OCI-LY7 (cell line): Measurements from ENCODE around the gene ANGPTL4.

Source experiments
- EZH2phosphoT487 ChIP-seq: fragments of 200-600 bp; sonication (generic); IDR thresholded peaks from 2 replicates; pipeline ENCODE4 v1.6.1; 2018; ENCODE audit warnings: low read depth, borderline replicate concordance, mild to moderate bottlenecking, mixed run types, antibody characterized with exemption, low read length, moderate library complexity, mixed read lengths
- TF ChIP-seq, protein P1 (sequence below): fragments of 200-600 bp; sonication (generic); conservative IDR thresholded peaks from 2 replicates; pipeline ENCODE4 v1.5.1; 2014; ENCODE audit warnings: mild to moderate bottlenecking, antibody characterized with exemption, low read length, moderate library complexity, mixed read lengths

DNA sequence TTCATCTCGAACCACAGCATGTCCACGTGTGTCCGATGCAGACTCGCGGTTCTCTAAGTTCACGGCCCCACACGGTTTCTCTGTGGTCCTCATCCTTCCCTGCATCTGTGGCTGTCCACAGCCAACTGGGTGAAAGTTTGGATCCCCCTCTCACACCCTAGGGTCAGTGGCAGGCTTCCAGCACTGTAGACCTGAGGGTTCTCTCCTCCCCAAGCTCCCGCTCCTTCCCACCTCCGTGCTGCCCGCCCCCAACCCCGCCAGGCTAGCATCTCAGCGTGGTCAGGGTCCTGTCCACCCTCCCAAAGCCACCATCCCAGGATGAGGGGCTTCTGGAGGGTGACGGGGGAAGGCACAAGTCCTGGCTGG is 3.0 kb downstream of the ANGPTL4 start:
- TF ChIP-seq, protein P1, sequence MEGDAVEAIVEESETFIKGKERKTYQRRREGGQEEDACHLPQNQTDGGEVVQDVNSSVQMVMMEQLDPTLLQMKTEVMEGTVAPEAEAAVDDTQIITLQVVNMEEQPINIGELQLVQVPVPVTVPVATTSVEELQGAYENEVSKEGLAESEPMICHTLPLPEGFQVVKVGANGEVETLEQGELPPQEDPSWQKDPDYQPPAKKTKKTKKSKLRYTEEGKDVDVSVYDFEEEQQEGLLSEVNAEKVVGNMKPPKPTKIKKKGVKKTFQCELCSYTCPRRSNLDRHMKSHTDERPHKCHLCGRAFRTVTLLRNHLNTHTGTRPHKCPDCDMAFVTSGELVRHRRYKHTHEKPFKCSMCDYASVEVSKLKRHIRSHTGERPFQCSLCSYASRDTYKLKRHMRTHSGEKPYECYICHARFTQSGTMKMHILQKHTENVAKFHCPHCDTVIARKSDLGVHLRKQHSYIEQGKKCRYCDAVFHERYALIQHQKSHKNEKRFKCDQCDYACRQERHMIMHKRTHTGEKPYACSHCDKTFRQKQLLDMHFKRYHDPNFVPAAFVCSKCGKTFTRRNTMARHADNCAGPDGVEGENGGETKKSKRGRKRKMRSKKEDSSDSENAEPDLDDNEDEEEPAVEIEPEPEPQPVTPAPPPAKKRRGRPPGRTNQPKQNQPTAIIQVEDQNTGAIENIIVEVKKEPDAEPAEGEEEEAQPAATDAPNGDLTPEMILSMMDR: no peak
- TF ChIP-seq EZH2phosphoT487: no peak
